Suprapubic skin (tissue), 4 donors: Measurements from ENCODE around the gene ANKRD29. TPM values are rescaled to one million over a fixed set of nuclear protein-coding genes. Genes with fewer than 3 reads are reported as not detected.
A peak's percentile ranks its signal among the peaks of the same experiment; 100 is the strongest.

ENCODE experiments used
- DNase-seq, 2 donors: peaks; one replicate each; pipeline ENCODE4 v3.0.0-alpha.2; 2019; ENCODE audit warnings: low spot score in 2 of 2
- H3K27ac ChIP-seq: fragments of 200-600 bp; sonication (generic); one replicate; pipeline ENCODE4 v1.5.1; 2019
- H3K27me3 ChIP-seq: fragments of 200-600 bp; sonication (generic); one replicate; pipeline ENCODE4 v1.5.1; 2019
- H3K36me3 ChIP-seq: fragments of 200-600 bp; sonication (generic); one replicate; pipeline ENCODE4 v1.5.1; 2019
- H3K4me1 ChIP-seq: fragments of 200-600 bp; sonication (generic); one replicate; pipeline ENCODE4 v1.5.1; 2019
- H3K4me3 ChIP-seq: fragments of 200-600 bp; sonication (generic); one replicate; pipeline ENCODE4 v1.5.1; 2019; ENCODE audit warnings: mild to moderate bottlenecking
- H3K9me3 ChIP-seq: fragments of 200-600 bp; sonication (generic); one replicate; pipeline ENCODE4 v1.5.1; 2019
- EP300 ChIP-seq: sonication (generic); formaldehyde crosslinking; IDR thresholded peaks from one replicate; pipeline ENCODE4 v1.6.1; 2017; ENCODE audit warnings: antibody characterized with exemption
- POLR2A ChIP-seq, 2 donors: fragments of 450-650 bp; IDR thresholded peaks; one replicate each; pipeline ENCODE4 v1.6.1; 2017; ENCODE audit warnings: antibody characterized with exemption in 2 of 2, mild to moderate bottlenecking in 2 of 2, moderate library complexity in 2 of 2
- POLR2AphosphoS5 ChIP-seq, 3 donors: sonication (generic); formaldehyde crosslinking; IDR thresholded peaks; one replicate each; pipeline ENCODE4 v1.6.1; 2017; ENCODE audit warnings: antibody characterized with exemption in 3 of 3
- WGBS: methylation state at CpG from one replicate; pipeline ENCODE4 v1.1.5; 2018; 5-methylcytosine and 5-hydroxymethylcytosine counted together
- total RNA-seq, 4 donors: library from RNA; depleted of rRNA; stranded (reverse); fragments of >200 nt; gene quantifications; one replicate each; pipeline ENCODE4 v1.1.0, GENCODE V29; 2016
- TF ChIP-seq, protein P1 (sequence below), 2 donors: fragments of 200-600 bp in 1 of 2; fragments of 450-650 bp in 1 of 2; sonication (generic) in 1 of 2; IDR thresholded peaks; one replicate each; pipeline ENCODE4 v1.5.1; 2016 to 2019; ENCODE audit warnings: antibody characterized with exemption in 2 of 2, mild to moderate bottlenecking in 1 of 2, moderate library complexity in 1 of 2

Gene ANKRD29
- total RNA-seq, 4 donors from 2014 or later = 1.5 to 9.9 (median 6.2) TPM

DNA sequence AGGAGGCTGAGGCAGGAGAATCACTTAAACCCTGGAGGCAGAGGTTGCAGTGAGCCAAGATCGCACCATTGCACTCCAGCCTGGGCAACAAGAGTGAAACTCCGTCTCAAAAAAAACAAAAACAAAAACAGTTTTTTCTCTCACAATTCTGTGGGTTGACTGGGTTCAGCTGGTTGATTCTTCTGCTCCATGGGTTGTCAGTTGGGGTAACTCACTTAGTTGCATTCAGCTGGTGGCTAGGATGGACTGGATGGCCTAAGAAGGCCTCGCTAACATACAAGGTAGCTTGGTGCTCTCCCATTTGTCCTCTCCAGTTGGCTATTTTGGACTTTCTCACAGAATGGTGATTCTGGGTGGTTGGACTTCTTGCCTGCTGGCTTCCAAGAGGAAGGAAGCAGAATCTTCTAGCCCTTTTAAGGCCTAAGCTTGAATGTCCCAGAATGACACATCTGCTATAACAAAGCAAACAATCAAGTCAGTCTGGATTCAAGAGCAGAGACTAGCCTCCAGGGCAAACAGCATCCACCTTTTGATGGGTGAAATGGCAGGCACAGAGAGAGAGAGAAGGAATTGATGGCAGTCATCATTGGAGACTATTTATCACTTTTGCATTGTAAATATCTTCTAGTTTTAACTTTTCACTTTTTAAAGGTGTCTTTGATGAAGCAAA, 44.4 kb upstream of the ANKRD29 start:
- Histone ChIP-seq H3K36me3 (no peaks in the 10 kb centered on the region), H3K27ac (no peak overlapping the region)
- 100% methylated on average over 3 of the region's 3 CpGs for WGBS

DNA sequence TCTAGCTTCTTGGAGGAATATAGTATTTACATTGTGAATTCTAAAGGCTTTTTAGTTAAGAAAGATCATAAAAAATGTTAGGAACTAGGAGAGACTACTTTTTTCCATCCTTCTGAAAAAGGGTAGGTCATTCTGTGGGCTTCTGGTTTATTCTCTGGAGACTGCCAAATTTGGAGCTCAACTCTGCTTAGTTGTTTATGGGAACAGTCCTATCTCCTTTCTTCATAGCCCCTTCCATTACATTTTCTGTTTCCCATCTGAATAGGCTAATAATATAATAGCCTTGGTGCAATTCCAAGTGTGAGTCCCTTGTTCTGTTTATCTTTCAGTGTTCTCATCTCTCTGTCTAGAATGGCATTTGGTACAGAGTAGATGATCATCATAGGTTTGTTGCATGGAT, 42.1 kb upstream of the ANKRD29 start:
- Histone ChIP-seq H3K4me1 (no peaks in the 10 kb centered on the region), H3K4me3 (no peak overlapping the region), H3K27ac (no peak overlapping the region), H3K36me3 (no peaks in the 10 kb centered on the region), H3K27me3 (no peaks in the 10 kb centered on the region), H3K9me3 (no peaks in the 10 kb centered on the region)
- DNase-seq = no peak
- TF ChIP-seq POLR2A (IDR thresholded peaks at IDR 0.05) (no peak), POLR2AphosphoS5 (IDR thresholded peaks at IDR 0.05) (no peak), EP300 (no peak)
- TF ChIP-seq, protein P1, sequence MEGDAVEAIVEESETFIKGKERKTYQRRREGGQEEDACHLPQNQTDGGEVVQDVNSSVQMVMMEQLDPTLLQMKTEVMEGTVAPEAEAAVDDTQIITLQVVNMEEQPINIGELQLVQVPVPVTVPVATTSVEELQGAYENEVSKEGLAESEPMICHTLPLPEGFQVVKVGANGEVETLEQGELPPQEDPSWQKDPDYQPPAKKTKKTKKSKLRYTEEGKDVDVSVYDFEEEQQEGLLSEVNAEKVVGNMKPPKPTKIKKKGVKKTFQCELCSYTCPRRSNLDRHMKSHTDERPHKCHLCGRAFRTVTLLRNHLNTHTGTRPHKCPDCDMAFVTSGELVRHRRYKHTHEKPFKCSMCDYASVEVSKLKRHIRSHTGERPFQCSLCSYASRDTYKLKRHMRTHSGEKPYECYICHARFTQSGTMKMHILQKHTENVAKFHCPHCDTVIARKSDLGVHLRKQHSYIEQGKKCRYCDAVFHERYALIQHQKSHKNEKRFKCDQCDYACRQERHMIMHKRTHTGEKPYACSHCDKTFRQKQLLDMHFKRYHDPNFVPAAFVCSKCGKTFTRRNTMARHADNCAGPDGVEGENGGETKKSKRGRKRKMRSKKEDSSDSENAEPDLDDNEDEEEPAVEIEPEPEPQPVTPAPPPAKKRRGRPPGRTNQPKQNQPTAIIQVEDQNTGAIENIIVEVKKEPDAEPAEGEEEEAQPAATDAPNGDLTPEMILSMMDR (IDR thresholded peaks at IDR 0.05) = no peak

More for the DNA sequence above, 44.4 kb upstream of the ANKRD29 start:
- Histone ChIP-seq H3K9me3 (no peaks in the 10 kb centered on the region), H3K4me3 (no peak overlapping the region), H3K4me1 (peaks cover 2% of the 10 kb centered on the region), H3K27me3 (no peaks in the 10 kb centered on the region)
- no peak for DNase-seq
- TF ChIP-seq POLR2AphosphoS5 (IDR thresholded peaks at IDR 0.05) (no peak), POLR2A (IDR thresholded peaks at IDR 0.05) (no peak), EP300 (no peak)
- TF ChIP-seq, protein P1 (IDR thresholded peaks at IDR 0.05) = no peak

DNA sequence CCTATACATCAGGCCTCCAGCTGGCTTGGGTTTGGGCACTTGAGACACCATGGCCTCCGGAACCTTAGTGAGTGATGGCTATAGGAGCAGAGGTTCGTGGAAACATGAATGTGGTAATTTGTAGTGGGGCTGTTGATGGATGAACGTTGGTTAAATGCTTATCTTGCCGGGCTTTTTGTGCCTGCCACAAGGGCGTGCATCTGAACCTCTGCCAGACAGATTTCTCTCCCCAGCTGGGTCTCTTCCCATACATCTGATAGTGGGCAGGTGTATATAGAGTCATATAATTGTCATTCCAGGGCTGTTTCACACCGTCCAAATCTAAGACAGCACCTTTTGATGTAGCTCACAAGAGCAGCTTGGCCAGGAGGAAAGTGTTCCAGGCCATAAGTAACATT, 41.3 kb upstream of the ANKRD29 start:
- no peak overlapping the region for H3K27ac ChIP-seq

DNA sequence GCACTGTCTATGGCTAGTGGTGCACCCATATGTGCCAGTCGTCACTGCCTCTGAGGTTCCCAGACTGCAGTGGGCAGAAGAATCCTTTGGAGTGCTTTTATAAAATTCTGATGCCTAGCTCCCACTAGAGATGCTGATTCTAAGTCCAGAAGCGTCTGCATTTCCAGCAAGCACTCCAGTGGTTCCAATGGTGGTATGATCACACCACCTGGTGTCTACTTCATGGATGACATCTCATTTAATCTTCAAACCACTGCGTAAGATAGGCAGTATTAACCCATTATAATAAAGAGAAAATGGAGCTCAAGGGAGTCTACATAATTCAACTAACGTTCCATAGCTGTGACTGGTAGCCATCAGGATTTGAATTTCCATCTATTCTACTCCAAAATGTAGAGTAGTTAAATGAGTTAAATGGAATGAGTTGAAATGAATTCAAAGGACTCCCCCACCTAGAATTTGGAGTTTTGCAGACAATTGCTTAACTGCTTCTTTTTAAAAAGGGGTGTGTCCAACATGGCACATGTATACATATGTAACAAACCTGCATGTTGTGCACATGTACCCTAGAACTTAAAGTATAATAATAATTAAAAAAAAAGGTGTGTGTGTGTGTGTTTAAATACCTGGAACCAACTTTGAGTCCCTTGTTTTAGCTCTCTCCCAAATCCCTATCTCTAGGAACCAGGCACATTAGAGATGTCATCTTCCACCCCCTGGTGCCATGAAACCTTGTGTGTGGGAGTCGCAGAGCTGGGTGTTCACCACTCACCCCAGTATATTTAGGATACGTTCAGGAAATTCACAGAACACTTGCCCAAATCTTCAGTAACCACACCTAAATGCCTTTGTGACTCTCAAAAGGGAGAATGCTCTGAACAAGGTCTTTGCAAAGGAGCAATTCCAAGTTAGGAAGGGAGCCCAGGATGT, 40.6 kb upstream of the ANKRD29 start:
- Histone ChIP-seq H3K36me3 (no peaks in the 10 kb centered on the region), H3K9me3 (no peaks in the 10 kb centered on the region), H3K27ac (no peak overlapping the region), H3K27me3 (no peaks in the 10 kb centered on the region), H3K4me1 (no peaks in the 10 kb centered on the region), H3K4me3 (no peak overlapping the region)
- no peak for DNase-seq
- 44% methylated on average over 6 of the region's 6 CpGs for WGBS
- TF ChIP-seq, protein P1 (IDR thresholded peaks at IDR 0.05) = peak; percentile 44 to 51
- no peak for TF ChIP-seq POLR2A (IDR thresholded peaks at IDR 0.05)
- TF ChIP-seq POLR2AphosphoS5 (IDR thresholded peaks at IDR 0.05) = no peak

More for the DNA sequence above, 41.3 kb upstream of the ANKRD29 start:
- DNase-seq = no peak
- 62% methylated on average over 6 of the region's 6 CpGs for WGBS
- Histone ChIP-seq H3K36me3 (no peaks in the 10 kb centered on the region), H3K4me1 (no peaks in the 10 kb centered on the region), H3K9me3 (no peaks in the 10 kb centered on the region), H3K27me3 (no peaks in the 10 kb centered on the region), H3K4me3 (no peak overlapping the region)
- TF ChIP-seq POLR2AphosphoS5 (IDR thresholded peaks at IDR 0.05) (no peak), EP300 (no peak), POLR2A (IDR thresholded peaks at IDR 0.05) (no peak)
- TF ChIP-seq, protein P1 (IDR thresholded peaks at IDR 0.05) = no peak

DNA sequence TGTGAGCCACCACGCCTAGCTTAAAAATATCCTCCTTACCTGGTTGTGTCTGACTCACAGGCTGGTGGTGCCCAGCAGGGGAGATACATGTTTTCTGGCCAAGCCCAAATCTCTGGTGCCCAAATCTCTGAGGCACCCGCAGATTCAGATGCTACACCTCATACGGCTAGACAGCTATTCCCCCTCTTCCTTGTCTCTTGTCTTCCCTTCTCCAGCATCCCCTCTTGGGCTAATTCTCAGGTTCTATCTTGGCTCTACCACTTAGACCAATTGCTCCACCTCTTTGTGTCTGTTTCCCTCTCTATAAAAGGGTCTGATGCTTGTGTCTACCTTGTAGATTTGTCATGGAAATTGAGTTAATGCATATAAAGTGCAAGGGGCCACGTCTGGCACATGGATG, 39.9 kb upstream of the ANKRD29 start:
- Histone ChIP-seq H3K27ac (no peak overlapping the region), H3K36me3 (no peaks in the 10 kb centered on the region), H3K4me3 (no peak overlapping the region), H3K4me1 (no peaks in the 10 kb centered on the region), H3K27me3 (no peaks in the 10 kb centered on the region), H3K9me3 (no peaks in the 10 kb centered on the region)
- no peak for DNase-seq
- 71% methylated on average over 4 of the region's 4 CpGs for WGBS
- TF ChIP-seq POLR2A (IDR thresholded peaks at IDR 0.05) = no peak
- no peak for TF ChIP-seq EP300
